ENCODE measurements around the gene SOS2. TPM values are rescaled to one million over a fixed set of nuclear protein-coding genes. Genes with fewer than 3 reads are reported as not detected.

SOS2 gene
- total and polyA plus RNA-seq, 2 of the 8 experiments (the other 6 are each of a cell fraction or from before 2014, with no cell fraction given): 2.8 to 12.7 TPM

GRCh38 chr14:50116181-50116956, 115.0 kb downstream of the SOS2 start, which contains the start of gene VCPKMT (continued):
- TF ChIP-seq MAX (IDR thresholded peaks at IDR 0.05) (peak; percentile 61; the same call in 1 of the 2 replicates), CEBPB (IDR thresholded peaks at IDR 0.05; ENCODE audit: low read depth, low read length) (no peak), BRCA1 (IDR thresholded peaks at IDR 0.05; ENCODE audit: low read depth, low read length) (no peak), SIX5 (IDR thresholded peaks at IDR 0.05; ENCODE audit: low read depth, low read length) (no peak), CTCF (IDR thresholded peaks at IDR 0.05; ENCODE audit: control extremely low read depth in 1 of 3, insufficient read depth in 1 of 3, low read depth in 1 of 3, low read length in 3 of 3) (no peak), CTBP2 (IDR thresholded peaks at IDR 0.05; ENCODE audit: borderline replicate concordance, insufficient read depth, insufficient read length, low read length) (no peak), USF2 (IDR thresholded peaks at IDR 0.05; ENCODE audit: low read length) (no peak), SIRT6 (IDR thresholded peaks at IDR 0.05; ENCODE audit: low read length) (no peak), CHD2 (IDR thresholded peaks at IDR 0.05; ENCODE audit: low read length) (no peak), ATF2 (IDR thresholded peaks at IDR 0.05; ENCODE audit: low read length) (no peak), RFX5 (IDR thresholded peaks at IDR 0.05; ENCODE audit: borderline replicate concordance, low read depth, low read length) (no peak), YY1 (IDR thresholded peaks at IDR 0.05; ENCODE audit: low read depth, low read length) (peak; percentile 99), POLR2A (IDR thresholded peaks at IDR 0.05; ENCODE audit: control extremely low read depth in 1 of 2, low read depth in 2 of 2, low read length in 2 of 2) (peak; percentile 97 to 98), SP1 (IDR thresholded peaks at IDR 0.05; ENCODE audit: low read depth, low read length) (peak; percentile 77; the same call in 1 of the 2 replicates), EZH2 (IDR thresholded peaks at IDR 0.05; ENCODE audit: low read depth, low read length, severe bottlenecking) (no peak), GTF2F1 (IDR thresholded peaks at IDR 0.05; ENCODE audit: borderline replicate concordance, low read depth, low read length) (no peak), RAD21 (IDR thresholded peaks at IDR 0.05 in 1 of 2, conservative IDR thresholded peaks at IDR 0.05 in 1 of 2; ENCODE audit: low read depth in 2 of 2, low read length in 2 of 2) (no peak), E2F6 (IDR thresholded peaks at IDR 0.05) (no peak)

Measured in H1 (cell line).